Measurements from ENCODE around the gene ZNF253. TPM values are rescaled to one million over a fixed set of nuclear protein-coding genes. Genes with fewer than 3 reads are reported as not detected.

Gene ZNF253
- total and polyA plus RNA-seq, 2 of the 8 experiments (the other 6 are each of a cell fraction or from before 2014, with no cell fraction given): 8.3 to 64.0 TPM

DNA sequence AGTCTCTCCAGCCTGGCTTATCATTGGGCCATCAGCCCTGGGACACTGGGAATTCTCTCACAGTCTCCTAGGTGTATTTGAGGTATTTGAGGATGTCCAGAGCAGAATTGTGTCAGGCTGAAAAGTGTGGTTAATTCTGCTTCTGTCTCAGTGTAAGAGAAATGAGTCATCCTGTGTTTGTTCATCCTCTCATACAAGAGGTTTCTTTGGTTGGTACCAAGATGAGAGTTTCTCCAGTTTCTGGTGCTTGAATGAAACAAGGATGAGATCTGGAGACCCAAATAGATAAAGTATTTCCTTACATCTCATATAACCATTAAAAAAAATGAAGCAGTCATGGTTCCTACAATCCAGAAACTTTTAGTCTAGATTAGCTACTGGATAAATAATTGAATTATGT lies 7.7 kb downstream of the ZNF253 start:
- FAIRE-seq (no peak), DNase-seq (ENCODE audit: low read depth in 1 of 2, low spot score in 2 of 2) (no peak)
- H2BK120ac ChIP-seq (replicated peaks; ENCODE audit: low read depth, low read length): no peak overlapping the region
- H3K9me3 ChIP-seq (ENCODE audit: insufficient read depth in 2 of 2, low read depth in 1 of 2, low read length in 1 of 2): no peaks in the 10 kb centered on the region
- H3K4ac ChIP-seq (replicated peaks; ENCODE audit: insufficient read length, low read depth, low read length): no peak overlapping the region
- peaks cover 13 to 17% of the 10 kb centered on the region in 2 experiments for H4K20me1 ChIP-seq (replicated peaks in 1 of 2; ENCODE audit: control insufficient read depth in 1 of 2, insufficient read depth in 2 of 2, low read length in 2 of 2)
- H3K23ac ChIP-seq (ENCODE audit: insufficient read length): no peak overlapping the region
- no peak overlapping the region for H2AFZ ChIP-seq (ENCODE audit: low read length)
- peaks cover 0 to 14% (median 0%) of the 10 kb centered on the region in 4 experiments; a peak in 3 of 8 replicates for H3K36me3 ChIP-seq (ENCODE audit: control insufficient read depth in 2 of 4, insufficient read depth in 4 of 4, low read length in 3 of 4)
- H3K27ac ChIP-seq (ENCODE audit: low read depth, low read length): no peak overlapping the region
- no peak overlapping the region for H2BK15ac ChIP-seq (ENCODE audit: low read length)
- H3K4me1 ChIP-seq (replicated peaks in 1 of 4; ENCODE audit: control insufficient read depth in 3 of 4, insufficient read depth in 4 of 4, low read length in 3 of 4): peaks cover 0 to 5% (median 1%) of the 10 kb centered on the region in 4 experiments; a peak in 2 of 7 replicates
- H3K18ac ChIP-seq (ENCODE audit: extremely low read depth, low read length): no peak overlapping the region
- no peak overlapping the region for H2BK12ac ChIP-seq (ENCODE audit: low read depth, low read length)
- no peaks in the 10 kb centered on the region for H3K23me2 ChIP-seq (ENCODE audit: low read depth, low read length)
- H3K79me2 ChIP-seq (ENCODE audit: control insufficient read depth in 1 of 2, insufficient read depth in 2 of 2, low read length in 2 of 2): peaks cover 50 to 97% of the 10 kb centered on the region in 2 experiments
- POLR2A ChIA-PET (ENCODE audit: partially characterized antibody): interaction anchor here (5.2 to 19.0 kb wide), 3 partner anchors 8 to 24 kb away, joined by 27 to 453 read pairs (median 46); partner anchors contain the start of genes ZNF253 and ZNF93
- H4K5ac ChIP-seq (ENCODE audit: insufficient read length, low read depth, low read length): no peak overlapping the region
- H3K4me3 ChIP-seq (ENCODE audit: extremely low read depth in 1 of 4, insufficient read depth in 2 of 4, low read depth in 3 of 4, low read length in 4 of 4): no peak overlapping the region
- CTCF ChIA-PET (ENCODE audit: partially characterized antibody): no interaction called here
- no peak for TF ChIP-seq SAP30 (IDR thresholded peaks at IDR 0.05; ENCODE audit: insufficient read depth, insufficient replicate concordance, low read length)
- no peak for TF ChIP-seq EGR1 (IDR thresholded peaks at IDR 0.05; ENCODE audit: borderline replicate concordance, low read depth, low read length)
- TF ChIP-seq SIN3A (conservative IDR thresholded peaks at IDR 0.05 in 1 of 2, IDR thresholded peaks at IDR 0.05 in 1 of 2; ENCODE audit: low read depth in 1 of 2, low read length in 2 of 2): no peak
- TF ChIP-seq TAF7 (optimal IDR thresholded peaks at IDR 0.05; ENCODE audit: borderline replicate concordance, low read depth, low read length): no peak
- TF ChIP-seq, protein P1, sequence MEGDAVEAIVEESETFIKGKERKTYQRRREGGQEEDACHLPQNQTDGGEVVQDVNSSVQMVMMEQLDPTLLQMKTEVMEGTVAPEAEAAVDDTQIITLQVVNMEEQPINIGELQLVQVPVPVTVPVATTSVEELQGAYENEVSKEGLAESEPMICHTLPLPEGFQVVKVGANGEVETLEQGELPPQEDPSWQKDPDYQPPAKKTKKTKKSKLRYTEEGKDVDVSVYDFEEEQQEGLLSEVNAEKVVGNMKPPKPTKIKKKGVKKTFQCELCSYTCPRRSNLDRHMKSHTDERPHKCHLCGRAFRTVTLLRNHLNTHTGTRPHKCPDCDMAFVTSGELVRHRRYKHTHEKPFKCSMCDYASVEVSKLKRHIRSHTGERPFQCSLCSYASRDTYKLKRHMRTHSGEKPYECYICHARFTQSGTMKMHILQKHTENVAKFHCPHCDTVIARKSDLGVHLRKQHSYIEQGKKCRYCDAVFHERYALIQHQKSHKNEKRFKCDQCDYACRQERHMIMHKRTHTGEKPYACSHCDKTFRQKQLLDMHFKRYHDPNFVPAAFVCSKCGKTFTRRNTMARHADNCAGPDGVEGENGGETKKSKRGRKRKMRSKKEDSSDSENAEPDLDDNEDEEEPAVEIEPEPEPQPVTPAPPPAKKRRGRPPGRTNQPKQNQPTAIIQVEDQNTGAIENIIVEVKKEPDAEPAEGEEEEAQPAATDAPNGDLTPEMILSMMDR (IDR thresholded peaks at IDR 0.05; ENCODE audit: control extremely low read depth in 1 of 3, insufficient read depth in 1 of 3, low read depth in 1 of 3, low read length in 3 of 3): no peak
- H4K8ac ChIP-seq (ENCODE audit: extremely low read depth, insufficient read depth, low read length): no peak overlapping the region
- no peak overlapping the region for H3K14ac ChIP-seq (ENCODE audit: insufficient read length)
- no peak overlapping the region for H3K56ac ChIP-seq (replicated peaks; ENCODE audit: insufficient read length, low read depth, low read length)
- no peak overlapping the region for H4K91ac ChIP-seq (replicated peaks; ENCODE audit: insufficient read length, low read length)
- H2BK5ac ChIP-seq (ENCODE audit: low read depth, low read length): no peak overlapping the region
- no peak overlapping the region for H3K9ac ChIP-seq (replicated peaks in 1 of 4; ENCODE audit: extremely low read depth in 1 of 4, low read depth in 3 of 4, low read length in 3 of 4)
- no peak overlapping the region for H2AK5ac ChIP-seq (ENCODE audit: low read depth, low read length)
- H3K4me2 ChIP-seq (ENCODE audit: insufficient read depth in 1 of 2, low read depth in 2 of 2, low read length in 2 of 2): no peak overlapping the region
- H2BK20ac ChIP-seq (ENCODE audit: low read length): no peak overlapping the region
- H3K27me3 ChIP-seq (replicated peaks in 1 of 4; ENCODE audit: control insufficient read depth in 3 of 4, extremely low read depth in 1 of 4, insufficient read depth in 3 of 4, low read length in 3 of 4): no peaks in the 10 kb centered on the region
- H3K79me1 ChIP-seq (ENCODE audit: low read depth, low read length): no peaks in the 10 kb centered on the region; the same call in 1 of the 2 replicates

Data from H1 (cell line).